IMR-90 (cell line): ENCODE data around the gene SARS2. TPM values are rescaled to one million over a fixed set of nuclear protein-coding genes. Genes with fewer than 3 reads are reported as not detected.

Source experiments
- BHLHE40 ChIP-seq: fragments of 150-350 bp; IDR thresholded peaks from 2 replicates; pipeline ENCODE4 v1.6.1; 2016; ENCODE audit warnings: mild to moderate bottlenecking, low read depth, low read length
- CEBPB ChIP-seq: IDR thresholded peaks from 2 replicates; pipeline ENCODE4 v1.6.1; 2012; ENCODE audit warnings: low read depth, low read length, improper control_type of control experiment
- CHD1 ChIP-seq: IDR thresholded peaks from 2 replicates; pipeline ENCODE4 v1.6.1; 2012; ENCODE audit warnings: low read depth, low read length, improper control_type of control experiment
- NFE2L2 ChIP-seq: fragments of 150-350 bp; IDR thresholded peaks from 2 replicates; pipeline ENCODE4 v1.6.1; 2016; ENCODE audit warnings: low read depth, mild to moderate bottlenecking, low read length
- RFX5 ChIP-seq: IDR thresholded peaks from 2 replicates; pipeline ENCODE4 v1.8.0; 2012; ENCODE audit warnings: low read depth, mild to moderate bottlenecking, low read length, moderate library complexity
- SMC3 ChIP-seq: fragments of 150-350 bp; IDR thresholded peaks from 2 replicates; pipeline ENCODE4 v1.6.1; 2016; ENCODE audit warnings: low read depth, mild to moderate bottlenecking, antibody characterized with exemption, low read length, moderate library complexity
- polyA plus RNA-seq, 3 experiments: library from polyadenylated mRNA; depleted of rRNA; stranded (reverse); fragments of >200 nt; gene quantifications; 2 replicates each; pipeline ENCODE4 v1.2.3, GENCODE V29; 2012; ENCODE audit warnings: low replicate concordance in 1 of 3
- total RNA-seq: library from RNA; depleted of rRNA; stranded (reverse); fragments of >200 nt; gene quantifications from 2 replicates; pipeline ENCODE4 v1.2.3, GENCODE V29; 2012
- TF ChIP-seq, protein P1 (sequence below): fragments of 150-350 bp; IDR thresholded peaks from 2 replicates; pipeline ENCODE4 v1.6.1; 2017; ENCODE audit warnings: mild to moderate bottlenecking, antibody characterized with exemption, low read length, low read depth

SARS2 gene
- total and polyA plus RNA-seq, 2 of the 4 experiments (the other 2 are of a cell fraction): 10.8 to 33.4 TPM

DNA sequence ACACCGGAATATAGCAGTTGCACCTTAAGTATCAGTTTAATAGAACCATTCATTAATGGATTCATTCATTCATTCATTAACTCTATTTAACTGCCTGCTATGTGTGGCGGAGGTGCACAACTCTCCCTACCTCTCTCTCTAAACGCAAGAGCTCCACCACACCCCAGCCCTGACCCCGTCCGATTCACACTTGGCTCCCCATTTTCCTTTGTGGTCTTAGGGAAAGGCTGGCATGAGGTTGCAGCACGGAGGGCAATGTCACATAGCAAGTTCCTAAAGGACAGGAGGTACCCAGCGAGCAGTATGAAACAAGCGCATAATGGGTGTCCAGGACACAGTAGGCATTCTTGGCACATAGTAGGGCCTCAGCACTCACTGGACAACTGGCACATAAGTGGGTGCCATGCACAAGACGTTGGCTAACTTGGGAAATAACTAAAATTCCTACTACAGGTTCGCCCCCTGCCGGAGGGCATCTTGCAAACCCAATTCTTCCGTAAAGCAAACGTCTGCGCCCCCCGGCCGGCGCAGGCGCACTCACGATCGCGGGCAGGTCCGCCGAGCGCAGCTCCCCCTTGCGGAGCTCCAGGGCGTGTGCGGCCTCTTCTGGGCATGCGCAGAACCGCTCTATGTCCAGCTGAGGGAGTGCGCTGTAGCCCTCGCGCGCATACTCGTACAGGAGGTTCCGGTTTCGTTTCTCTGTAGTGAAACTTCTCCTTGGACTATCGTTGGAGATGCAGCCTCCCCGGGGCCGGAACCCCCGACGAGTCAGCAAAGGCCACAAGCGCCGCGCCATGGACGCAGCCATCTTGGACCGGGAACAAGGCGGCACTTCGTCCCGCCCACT, at the start of gene SARS2 (continued):
- TF ChIP-seq SMC3: peak; percentile 81
- TF ChIP-seq BHLHE40: peak; percentile 28; the same call in 1 of the 2 replicates
- TF ChIP-seq NFE2L2: peak; percentile 5; the same call in 1 of the 2 replicates
- no peak for TF ChIP-seq RFX5
- TF ChIP-seq CEBPB: peak; percentile 70
- 0 out of 2 replicates have a peak, but pooled peaks have one; percentile 64 for TF ChIP-seq CHD1
- TF ChIP-seq, protein P1, sequence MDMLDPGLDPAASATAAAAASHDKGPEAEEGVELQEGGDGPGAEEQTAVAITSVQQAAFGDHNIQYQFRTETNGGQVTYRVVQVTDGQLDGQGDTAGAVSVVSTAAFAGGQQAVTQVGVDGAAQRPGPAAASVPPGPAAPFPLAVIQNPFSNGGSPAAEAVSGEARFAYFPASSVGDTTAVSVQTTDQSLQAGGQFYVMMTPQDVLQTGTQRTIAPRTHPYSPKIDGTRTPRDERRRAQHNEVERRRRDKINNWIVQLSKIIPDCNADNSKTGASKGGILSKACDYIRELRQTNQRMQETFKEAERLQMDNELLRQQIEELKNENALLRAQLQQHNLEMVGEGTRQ: no peak
